Mesothelial cell of epicardium (in vitro differentiated cells): ENCODE results near the gene SYT9. TPM values are rescaled to one million over a fixed set of nuclear protein-coding genes. Genes with fewer than 3 reads are reported as not detected.

Source experiments
- DNase-seq, 2 experiments: peaks; one replicate each; pipeline ENCODE4 v3.0.0; 2021; ENCODE audit warnings: low spot score in 2 of 2; ENCODE audit not compliant: unreplicated experiment in 2 of 2
- H3K27ac Mint-ChIP-seq: 2 replicates; pipeline ENCODE4 v1.8.0; 2021; ENCODE audit warnings: mixed read lengths
- H3K27me3 Mint-ChIP-seq: 2 replicates; pipeline ENCODE4 v1.8.0; 2021; ENCODE audit warnings: low read depth, mixed read lengths
- H3K36me3 Mint-ChIP-seq: 2 replicates; pipeline ENCODE4 v1.8.0; 2021; ENCODE audit warnings: mixed read lengths
- H3K4me1 Mint-ChIP-seq: 2 replicates; pipeline ENCODE4 v1.8.0; 2021; ENCODE audit warnings: mixed read lengths
- H3K4me3 Mint-ChIP-seq: 2 replicates; pipeline ENCODE4 v1.8.0; 2021; ENCODE audit warnings: mild to moderate bottlenecking, moderate library complexity, mixed read lengths
- H3K9me3 Mint-ChIP-seq: 2 replicates; pipeline ENCODE4 v1.8.0; 2021; ENCODE audit warnings: mixed read lengths
- CTCF ChIP-seq: fragments of 200-600 bp; sonication (generic); IDR thresholded peaks from one replicate; pipeline ENCODE4 v1.5.0; 2021; ENCODE audit warnings: antibody characterized with exemption; ENCODE audit not compliant: unreplicated experiment
- total RNA-seq: library from RNA; stranded (reverse); gene quantifications from 3 replicates; pipeline ENCODE4 v1.2.1, GENCODE V29; 2021

SYT9 gene
- total RNA-seq, 1 donor from 2014 or later: 3.7 TPM

GRCh38 chr11:7257724-7258123 lies 6.0 kb downstream of the SYT9 start:
- no peak for TF ChIP-seq CTCF
- Mint-ChIP-seq H3K4me3 (no peak overlapping the region), H3K27me3 (peaks cover 29% of the 10 kb centered on the region), H3K36me3 (no peaks in the 10 kb centered on the region), H3K9me3 (no peaks in the 10 kb centered on the region), H3K27ac (no peak overlapping the region), H3K4me1 (peaks cover 6% of the 10 kb centered on the region)
- DNase-seq: no peak

- no peaks in the 10 kb centered on the region for H3K9me3 Mint-ChIP-seq
- no peak for TF ChIP-seq CTCF
- no peaks in the 10 kb centered on the region for H3K36me3 Mint-ChIP-seq
- no peaks in the 10 kb centered on the region for H3K4me1 Mint-ChIP-seq
- H3K27me3 Mint-ChIP-seq: peaks cover 5% of the 10 kb centered on the region
- no peak overlapping the region for H3K27ac Mint-ChIP-seq
- H3K4me3 Mint-ChIP-seq: no peak overlapping the region
- DNase-seq: no peak
Observed at GRCh38 chr11:7261578-7261977, 9.9 kb downstream of the SYT9 start.

GRCh38 chr11:7262672-7263071 lies 11.0 kb downstream of the SYT9 start:
- Mint-ChIP-seq H3K9me3 (no peaks in the 10 kb centered on the region), H3K36me3 (no peaks in the 10 kb centered on the region), H3K4me1 (no peaks in the 10 kb centered on the region), H3K27ac (no peak overlapping the region), H3K4me3 (no peak overlapping the region), H3K27me3 (peaks cover 2% of the 10 kb centered on the region)
- DNase-seq: no peak
- TF ChIP-seq CTCF: no peak

- H3K27me3 Mint-ChIP-seq: no peaks in the 10 kb centered on the region
- H3K36me3 Mint-ChIP-seq: no peaks in the 10 kb centered on the region
- H3K4me3 Mint-ChIP-seq: no peak overlapping the region
- no peak for TF ChIP-seq CTCF
- no peak for DNase-seq
- no peaks in the 10 kb centered on the region for H3K9me3 Mint-ChIP-seq
- H3K27ac Mint-ChIP-seq: no peak overlapping the region
- H3K4me1 Mint-ChIP-seq: peaks cover 2% of the 10 kb centered on the region
Observed at GRCh38 chr11:7263842-7264241, 12.1 kb downstream of the SYT9 start.

- no peak overlapping the region for H3K4me3 Mint-ChIP-seq
- DNase-seq: no peak
Observed at GRCh38 chr11:7268758-7269157, 17.1 kb downstream of the SYT9 start.

More at GRCh38 chr11:7268758-7269157, 17.1 kb downstream of the SYT9 start:
- Mint-ChIP-seq H3K36me3 (no peaks in the 10 kb centered on the region), H3K27me3 (no peaks in the 10 kb centered on the region), H3K27ac (no peak overlapping the region), H3K9me3 (no peaks in the 10 kb centered on the region), H3K4me1 (peaks cover 4% of the 10 kb centered on the region)
- no peak for TF ChIP-seq CTCF
